ENCODE results near the gene ERBB3.
"Not testable (repeated sequence)": the region's sequence is repeated elsewhere in the genome, so short reads cannot be mapped to it uniquely, and the experiment has no call there.

Gene ERBB3

DNA sequence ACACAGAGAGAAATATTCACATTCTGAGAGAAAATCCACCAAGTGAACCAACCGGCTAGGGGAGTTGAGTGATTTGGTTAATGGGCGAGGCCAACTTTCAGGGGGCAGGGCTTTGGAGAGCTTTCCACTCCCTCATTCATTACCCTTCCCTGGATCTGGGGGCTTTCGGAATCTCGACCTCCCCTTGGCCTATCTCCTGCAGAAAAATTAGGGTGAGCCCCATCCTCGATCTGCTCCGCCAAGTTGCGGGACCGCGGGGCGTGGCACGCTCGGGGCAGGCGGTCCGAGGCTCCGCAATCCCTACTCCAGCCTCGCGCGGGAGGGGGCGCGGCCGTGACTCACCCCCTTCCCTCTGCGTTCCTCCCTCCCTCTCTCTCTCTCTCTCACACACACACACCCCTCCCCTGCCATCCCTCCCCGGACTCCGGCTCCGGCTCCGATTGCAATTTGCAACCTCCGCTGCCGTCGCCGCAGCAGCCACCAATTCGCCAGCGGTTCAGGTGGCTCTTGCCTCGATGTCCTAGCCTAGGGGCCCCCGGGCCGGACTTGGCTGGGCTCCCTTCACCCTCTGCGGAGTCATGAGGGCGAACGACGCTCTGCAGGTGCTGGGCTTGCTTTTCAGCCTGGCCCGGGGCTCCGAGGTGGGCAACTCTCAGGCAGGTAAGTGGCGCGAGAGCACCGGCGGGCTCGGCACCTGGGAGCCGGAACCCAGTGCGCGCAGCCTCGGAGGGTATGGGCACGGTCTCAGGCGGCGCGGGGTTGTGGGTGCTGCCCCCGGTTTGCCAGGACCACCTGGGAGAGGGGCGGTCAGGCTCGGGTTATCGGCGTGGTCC is at the start of gene ERBB3:
Gene ERBB3, plus strand, starts transcription at position 443 of the 833 bp plus-strand sequence. Its CDS starts 136 bp downstream, at position 579.
- no peak for DNase-seq

DNA sequence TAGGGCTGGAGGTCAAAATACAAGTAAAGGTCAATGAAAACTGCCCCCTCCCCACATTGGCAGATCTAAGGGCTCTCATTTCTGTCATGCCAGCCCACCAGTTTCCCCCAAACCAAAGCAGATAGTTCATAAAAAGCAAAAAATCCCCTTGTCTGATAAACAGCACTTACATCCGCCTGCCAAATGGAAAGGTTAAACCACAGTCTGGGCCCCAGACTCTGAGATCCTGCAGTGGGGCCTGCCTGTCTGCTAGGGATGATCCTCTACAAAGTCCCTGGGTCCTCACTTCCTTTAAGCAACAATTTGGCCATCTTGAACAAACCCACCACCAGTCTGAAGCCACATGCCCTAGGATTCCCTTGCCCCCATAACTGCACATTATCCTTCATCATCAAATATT is 48.0 kb upstream of the ERBB3 start:
- no peak for DNase-seq

DNA sequence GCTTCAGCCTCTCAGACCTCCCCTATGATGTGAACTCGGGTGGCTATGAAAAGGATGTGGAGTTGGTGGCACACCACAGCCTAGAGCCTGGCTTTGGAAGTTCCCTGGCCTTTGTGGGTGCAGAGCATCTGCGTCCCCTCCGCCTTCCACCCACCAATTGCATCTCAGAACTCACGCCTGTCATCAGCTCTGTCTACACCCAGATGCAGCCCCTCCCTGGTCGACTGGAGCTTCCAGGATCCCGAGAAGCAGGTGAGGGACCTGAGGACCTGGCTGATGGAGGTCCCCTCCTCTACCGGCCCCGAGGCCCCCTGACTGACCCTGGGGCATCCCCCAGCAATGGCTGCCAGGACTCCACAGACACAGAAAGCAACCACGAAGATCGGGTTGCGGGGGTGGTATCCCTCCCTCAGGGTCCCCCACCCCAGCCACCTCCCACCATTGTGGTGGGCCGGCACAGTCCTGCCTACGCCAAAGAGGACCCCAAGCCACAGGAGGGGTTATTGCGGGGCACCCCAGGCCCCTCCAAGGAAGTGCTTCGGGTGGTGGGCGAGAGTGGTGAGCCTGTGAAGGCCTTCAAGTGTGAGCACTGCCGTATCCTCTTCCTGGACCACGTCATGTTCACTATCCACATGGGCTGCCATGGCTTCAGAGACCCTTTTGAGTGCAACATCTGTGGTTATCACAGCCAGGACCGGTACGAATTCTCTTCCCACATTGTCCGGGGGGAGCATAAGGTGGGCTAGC is 45.2 kb upstream of the ERBB3 start:
- no peak for DNase-seq

DNA sequence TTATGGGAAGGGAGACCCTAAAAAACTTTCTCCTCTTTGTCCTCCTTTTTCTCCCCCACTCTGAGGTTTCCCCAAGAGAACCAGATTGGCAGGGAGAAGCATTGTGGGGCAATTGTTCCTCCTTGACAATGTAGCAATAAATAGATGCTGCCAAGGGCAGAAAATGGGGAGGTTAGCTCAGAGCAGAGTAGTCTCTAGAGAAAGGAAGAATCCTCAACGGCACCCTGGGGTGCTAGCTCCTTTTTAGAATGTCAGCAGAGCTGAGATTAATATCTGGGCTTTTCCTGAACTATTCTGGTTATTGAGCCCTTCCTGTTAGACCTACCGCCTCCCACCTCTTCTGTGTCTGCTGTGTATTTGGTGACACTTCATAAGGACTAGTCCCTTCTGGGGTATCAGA is 42.8 kb upstream of the ERBB3 start:
- no peak for DNase-seq

DNA sequence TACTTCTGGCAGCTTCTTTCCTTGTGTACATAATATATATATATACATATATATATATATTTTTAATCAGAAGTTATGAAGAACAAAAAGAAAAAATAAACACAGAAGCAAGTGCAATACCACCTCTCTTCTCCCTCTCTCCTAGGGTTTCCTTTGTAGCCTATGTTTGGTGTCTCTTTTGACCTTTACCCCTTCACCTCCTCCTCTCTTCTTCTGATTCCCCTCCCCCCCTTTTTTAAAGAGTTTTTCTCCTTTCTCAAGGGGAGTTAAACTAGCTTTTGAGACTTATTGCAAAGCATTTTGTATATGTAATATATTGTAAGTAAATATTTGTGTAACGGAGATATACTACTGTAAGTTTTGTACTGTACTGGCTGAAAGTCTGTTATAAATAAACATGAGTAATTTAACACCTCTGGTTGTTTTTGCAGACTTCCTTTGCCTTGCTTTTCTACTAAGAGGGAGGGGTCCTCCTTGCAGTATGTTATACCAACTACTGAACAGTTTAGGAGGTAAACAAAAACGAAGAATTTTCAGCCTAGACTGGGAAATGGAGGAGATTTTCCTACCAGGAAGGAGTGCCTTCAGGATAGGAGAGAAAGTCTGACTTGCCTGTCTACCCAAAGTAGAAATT is 41.8 kb upstream of the ERBB3 start:
- no peak for DNase-seq

DNA sequence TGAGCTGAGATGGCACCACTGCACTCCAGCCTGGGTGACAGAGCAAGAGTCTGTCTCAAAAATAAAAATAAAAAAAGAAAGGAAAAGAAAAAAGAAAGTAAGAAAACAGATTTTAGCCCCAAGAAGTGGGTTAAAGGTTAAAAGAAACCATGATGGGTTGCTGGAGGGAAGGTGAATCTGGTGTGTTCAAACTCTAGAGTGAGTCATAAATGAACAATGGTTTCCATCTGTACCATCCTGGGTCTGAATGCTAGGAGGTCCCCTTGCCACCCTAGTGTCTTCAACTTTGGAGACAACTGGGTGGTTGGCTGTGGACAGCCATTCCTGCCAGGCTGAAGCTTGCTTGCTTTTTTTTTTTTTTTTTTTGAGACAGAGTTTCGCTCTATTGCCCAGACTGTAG is 39.8 kb upstream of the ERBB3 start:
- no peak for DNase-seq

DNA sequence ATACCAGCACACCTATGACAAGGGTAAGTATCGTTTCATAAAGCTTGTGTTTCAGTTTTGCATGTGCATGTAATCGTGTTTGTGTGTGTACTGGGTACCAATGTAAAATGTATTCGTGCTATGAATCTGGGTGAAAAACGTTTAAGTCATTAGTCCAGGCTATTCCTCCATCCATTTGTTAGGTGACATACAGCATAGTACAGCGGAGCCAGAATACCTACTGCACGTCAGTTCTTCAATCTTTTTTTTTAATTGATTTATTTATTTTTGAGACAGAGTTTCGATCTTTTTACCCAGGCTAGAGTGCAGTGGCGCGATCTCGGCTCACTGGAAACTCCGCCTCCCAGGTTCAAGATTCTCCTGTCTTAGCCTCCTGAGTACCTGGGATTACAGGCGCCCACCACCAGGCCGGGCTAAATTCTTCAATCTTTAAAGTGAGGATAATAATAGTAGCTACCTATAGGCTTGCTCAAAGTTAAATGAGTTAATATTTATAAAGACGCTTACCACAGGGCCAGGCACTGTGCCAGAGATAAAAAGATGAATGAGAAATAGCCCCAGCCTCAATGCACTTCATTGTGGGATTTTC is 38.9 kb upstream of the ERBB3 start:
- no peak for DNase-seq

DNA sequence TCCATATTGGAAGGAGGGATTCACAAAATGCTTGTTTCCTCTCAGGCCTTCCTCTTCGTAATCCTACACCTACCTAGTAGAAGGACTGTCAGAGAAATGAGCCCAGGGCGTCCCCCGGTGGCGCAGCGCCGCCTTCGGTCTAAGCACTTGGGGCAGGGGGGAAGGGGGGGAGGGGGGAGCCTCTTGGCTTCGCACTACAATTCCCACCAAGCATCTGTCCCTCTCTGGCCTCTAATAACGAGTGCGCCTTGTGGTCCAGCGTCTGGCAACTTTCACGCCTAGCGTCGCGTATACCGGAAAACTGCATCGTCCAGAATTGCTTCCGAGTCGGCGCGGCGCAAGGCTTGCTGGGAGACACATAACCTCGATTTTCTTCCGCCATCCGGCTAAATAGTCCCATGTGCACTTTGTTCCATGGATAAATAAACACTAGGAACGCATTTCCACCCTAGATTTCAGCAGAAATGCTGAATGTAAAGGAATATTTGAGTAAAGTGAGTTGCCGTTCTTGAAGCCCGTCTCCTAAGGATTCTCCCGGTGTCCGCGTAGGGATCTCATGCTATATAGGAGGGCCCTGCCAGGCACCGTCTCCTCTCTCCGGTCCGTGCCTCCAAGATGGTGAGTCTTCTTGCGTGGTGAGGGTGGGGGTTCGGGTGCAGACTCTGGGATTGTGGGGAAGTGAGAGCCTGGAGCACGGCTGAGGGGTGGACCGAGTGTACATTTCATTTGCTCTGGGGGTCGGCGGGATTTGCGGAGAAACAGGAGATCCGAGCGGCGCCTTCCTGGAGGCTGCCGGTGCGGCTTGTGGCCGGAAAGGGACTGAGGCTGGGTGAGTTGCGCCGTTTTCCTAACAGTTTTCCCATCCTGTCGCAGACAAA is 38.2 kb upstream of the ERBB3 start, which contains the start of gene RPS26:
Gene RPS26, plus strand, starts transcription at position 367 of the 878 bp plus-strand sequence. Its CDS starts 249 bp downstream, at position 616.
- DNase-seq: peak; percentile 99

DNA sequence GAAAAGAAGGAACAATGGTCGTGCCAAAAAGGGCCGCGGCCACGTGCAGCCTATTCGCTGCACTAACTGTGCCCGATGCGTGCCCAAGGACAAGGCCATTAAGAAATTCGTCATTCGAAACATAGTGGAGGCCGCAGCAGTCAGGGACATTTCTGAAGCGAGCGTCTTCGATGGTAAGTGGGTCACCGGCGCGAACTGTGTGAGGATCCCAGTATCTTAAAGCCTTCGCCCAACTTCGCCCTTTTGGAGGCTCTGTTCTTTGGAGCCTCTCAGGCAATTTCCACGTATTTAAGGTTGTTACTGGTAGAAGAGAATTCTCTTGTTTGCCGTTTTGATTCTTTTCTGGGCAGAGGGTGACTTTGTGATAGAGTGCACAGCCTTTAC is 37.5 kb upstream of the ERBB3 start:
- not testable (repeated sequence) for DNase-seq

DNA sequence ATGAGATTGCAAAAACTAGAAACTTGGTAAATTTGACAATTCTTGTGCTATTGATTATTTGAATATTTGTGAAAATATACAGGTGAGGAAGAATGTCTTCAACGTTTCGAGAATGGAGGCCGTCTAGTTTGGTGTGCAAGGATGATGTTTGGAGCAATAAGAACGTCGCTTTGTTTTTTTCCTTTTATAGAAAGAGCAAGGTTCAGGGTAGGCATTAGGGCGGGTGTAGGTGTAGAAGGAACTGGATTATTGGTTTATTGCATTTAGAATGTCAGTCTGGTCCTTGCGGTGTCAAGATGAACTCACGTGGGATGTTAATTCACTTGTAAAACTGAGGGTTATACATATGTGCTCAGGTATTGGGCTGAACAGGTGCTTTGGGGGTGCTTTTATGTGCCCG is 37.1 kb upstream of the ERBB3 start:
- no peak for DNase-seq

DNA sequence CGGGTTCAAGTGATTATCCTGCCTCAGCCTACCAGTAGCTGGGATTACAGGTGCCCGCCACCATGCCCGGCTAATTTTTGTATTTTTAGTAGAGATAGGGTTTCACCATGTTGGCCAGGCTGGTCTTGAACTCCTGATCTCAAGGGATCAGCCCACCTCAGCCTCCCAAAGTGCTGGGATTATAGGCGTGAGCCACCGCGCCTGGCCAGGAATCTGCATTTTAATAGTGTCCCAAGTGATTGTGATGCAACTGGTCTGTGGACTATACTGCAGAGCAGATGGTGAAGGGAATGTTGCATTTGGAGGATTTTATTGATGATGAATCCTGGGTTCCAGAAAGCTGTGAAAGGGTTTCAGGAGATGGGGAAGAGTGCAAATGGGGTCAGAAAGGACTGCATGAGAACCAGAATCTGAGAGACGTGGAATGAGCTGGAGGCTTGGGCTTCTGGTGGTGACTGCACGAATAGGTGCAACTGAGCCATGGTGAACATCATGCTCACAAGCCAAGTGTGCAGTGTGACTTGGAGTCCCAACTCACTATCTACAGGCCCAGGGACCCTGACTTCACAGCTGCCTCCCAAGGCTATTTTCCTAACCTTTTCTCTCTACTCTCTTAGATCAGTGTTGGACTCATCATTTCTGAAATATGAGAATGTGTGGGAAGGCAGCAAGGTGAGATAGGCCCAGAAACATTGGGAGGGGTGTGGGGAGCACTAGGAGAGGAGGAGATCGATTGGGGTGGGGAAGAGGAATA is 33.8 kb upstream of the ERBB3 start:
- DNase-seq: no peak

DNA sequence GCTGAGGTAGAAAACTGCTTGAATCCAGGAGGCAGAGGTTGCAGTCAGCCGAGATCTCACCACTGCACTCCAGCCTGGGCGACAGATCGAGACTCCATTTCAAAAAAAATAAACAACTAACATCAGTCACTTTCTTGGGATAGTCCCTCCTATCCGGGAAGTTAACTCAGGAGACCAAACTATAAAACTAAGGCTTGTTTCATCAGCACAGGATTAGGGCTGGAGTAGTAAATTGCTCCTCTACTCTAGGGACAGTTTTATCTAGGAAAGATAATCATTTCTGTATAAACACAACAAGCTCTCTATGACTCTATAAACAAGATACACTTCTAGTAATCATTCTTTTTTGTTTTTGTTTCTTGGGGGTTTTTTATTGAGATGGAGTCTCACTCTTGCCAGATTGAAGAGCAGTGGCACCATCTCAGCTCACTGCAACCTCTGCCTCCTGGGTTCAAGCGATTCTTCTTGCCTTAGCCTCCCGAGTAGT is 26.5 kb upstream of the ERBB3 start:
- DNase-seq: no peak

DNA sequence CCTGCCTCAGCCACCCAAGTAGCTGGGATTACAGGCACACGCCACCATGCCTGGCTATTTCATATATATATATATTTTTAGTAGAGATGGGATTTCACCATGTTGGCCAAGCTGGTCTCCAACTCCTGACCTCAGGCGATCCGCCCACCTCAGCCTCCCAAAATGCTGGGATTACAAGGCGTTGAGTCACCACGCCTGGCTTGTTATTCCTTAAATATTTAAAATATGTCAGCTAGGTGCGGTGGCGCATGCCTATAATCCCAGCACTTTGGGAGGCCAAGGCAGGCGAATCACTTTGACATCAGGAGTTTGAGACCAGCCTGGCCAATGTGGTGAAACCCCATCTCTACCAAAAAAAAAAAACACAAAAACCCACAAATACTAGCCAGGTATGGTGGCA is 20.0 kb upstream of the ERBB3 start:
- DNase-seq: not testable (repeated sequence)

DNA sequence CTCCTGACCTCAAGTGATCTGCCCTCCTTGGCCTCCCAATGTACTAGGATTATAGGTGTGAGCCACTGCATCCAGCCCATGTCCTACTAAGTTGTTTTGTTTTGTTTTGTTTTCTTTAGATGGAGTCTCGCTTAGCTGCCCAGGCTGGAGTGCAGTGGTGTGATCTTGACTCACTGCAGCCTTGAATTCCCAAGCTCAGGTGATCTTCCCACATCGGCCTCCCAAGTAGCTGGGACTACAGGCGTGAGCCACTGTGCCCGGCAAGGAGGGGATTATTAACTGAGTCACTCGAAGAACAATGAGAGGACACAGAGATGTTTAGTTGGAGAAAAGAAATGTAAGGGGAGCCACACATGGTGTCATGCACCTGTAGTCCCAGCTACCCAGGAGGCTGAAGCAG is 18.0 kb upstream of the ERBB3 start:
- no peak for DNase-seq

DNA sequence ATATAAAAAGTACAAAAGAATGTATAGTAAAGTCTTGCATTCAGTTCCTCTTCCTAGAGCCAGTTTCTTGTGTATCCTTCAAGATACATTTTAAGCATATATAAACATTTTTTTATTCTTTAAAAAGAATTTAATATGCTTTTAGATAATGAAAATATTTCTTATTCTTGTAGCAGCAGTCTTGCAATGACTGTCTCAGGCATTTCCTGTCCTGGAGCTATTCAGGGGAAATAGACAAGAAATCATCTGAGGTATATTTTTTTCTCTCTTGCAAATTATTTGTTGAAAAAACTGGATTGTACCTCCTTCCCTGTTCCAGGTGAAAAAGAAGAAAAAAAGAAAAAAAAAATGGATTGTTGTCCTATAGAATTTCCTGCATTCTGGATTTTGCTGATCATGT is 17.0 kb upstream of the ERBB3 start:
- DNase-seq: no peak

DNA sequence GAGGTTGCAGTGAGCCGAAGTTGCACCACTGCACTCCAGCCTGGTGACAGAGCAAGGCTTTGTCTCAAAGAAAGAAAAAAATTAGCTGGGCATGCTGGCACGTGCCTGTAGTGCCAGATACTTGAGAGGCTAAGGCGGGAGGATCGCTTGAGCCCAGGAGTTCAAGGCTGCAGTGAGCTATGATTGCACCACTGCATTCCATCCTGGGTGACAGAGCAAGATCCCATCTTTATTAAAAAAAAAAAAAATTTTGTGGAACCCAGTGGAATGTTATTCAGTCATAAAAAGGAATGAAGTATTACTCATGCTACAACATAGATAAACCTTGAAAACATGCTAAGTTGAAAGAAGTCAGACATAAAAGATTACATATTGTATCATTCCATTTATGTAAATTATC is 8.3 kb upstream of the ERBB3 start:
- DNase-seq: no peak

DNA sequence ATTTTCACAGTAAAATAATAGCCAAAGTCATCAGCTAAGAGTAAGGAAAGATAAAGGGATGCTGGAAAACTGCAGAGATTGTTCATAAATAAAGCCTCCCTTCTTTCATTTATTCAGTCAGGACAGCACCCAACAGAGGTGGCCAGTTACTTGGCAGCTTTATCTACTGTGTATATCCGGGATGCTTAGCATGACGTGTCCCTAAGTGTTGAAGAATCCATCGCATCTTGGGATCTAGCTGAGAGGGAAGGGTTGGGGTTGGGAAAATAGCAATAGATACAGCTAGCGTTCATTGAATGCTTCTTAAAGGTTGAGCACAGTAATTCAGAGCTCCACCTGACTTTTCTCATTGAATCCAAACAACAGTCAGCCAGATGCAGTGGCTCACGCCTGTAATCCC is 5.6 kb upstream of the ERBB3 start:
- no peak for DNase-seq

DNA sequence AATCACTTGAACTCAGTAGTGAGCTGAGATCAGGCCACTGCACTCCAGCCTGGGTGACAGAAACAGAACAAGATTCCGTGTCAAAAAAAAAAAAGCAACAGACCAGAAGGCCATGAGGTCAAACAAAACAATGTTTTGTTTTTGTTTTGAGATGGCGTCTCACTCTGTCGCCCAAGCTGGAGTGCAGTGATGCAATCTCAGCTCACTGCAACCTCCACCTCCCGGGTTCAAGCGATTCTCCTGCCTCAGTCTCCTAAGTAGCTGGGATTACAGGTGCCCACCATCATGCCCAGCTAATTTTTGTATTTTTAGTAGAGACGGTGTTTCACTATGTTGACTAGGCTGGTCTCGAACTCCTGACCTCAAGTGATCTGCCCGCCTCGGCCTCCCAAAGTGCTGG is 2.0 kb upstream of the ERBB3 start:
- not testable (repeated sequence) for DNase-seq

DNA sequence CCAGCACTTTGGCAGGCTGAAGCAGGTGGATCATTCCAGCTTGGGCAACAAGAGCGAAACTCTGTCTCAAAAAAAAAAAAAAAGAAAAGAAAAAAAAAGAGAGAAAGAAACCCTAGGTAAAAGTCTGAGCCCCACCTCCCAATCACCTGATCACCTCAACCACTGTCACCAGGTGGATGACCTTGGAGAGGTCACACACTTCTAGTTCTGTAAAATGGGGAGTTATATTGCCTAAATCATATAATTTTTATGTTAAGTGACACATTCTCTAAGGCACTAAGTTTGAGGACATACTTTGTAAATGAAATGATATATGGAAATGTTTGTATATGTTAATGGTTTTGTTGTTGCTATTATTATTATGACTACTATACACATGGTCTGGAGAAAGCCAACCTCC is 1.5 kb upstream of the ERBB3 start:
- no peak for DNase-seq

DNA sequence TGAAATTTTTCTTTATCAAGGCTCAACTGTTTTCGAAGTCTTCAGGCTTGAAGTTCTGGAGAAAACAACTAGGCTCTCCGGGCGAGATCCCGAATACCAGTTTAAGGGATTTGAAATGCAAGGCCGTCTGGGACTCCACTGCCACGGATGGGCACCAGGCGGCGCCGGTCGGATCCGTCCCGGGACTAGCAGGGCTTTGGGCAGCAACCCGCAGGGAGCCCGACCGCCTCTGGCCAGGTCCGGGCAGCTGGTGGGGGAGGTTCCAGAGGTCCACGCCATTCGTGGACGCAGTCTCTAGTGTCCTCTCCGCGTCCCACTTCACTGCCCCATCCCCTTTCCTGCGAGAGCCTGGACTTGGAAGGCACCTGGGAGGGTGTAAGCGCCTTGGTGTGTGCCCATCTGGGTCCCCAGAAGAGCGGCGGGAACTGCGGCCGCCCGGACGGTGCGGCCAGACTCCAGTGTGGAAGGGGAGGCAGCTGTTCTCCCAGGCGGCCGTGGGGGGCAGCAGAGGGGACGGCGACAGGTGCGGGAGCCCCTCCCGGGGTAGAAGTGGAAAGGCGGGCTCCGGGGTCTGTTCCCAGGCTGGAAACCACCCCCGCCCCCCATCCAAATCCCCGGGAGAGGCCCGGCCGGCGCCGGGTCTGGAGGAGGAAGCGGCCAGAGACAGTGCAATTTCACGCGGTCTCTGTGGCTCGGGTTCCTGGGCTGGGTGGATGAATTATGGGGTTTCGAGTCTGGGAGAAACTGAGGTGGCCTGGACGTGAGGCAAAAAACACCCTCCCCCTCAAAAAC is 838 bp upstream of the ERBB3 start:
- peak; percentile 32 for DNase-seq

All from SHP77 treated with DMSO at 0.1 percent for 48 hours (cell line).